DMS79 treated with DMSO at 0.1 percent for 48 hours (cell line): ENCODE results near the gene RPUSD3.

Experiments used
- DNase-seq: peaks from one replicate; lab custom pipeline; 2025; lab: John Stamatoyannopoulos, UW

The RPUSD3 gene

DNA sequence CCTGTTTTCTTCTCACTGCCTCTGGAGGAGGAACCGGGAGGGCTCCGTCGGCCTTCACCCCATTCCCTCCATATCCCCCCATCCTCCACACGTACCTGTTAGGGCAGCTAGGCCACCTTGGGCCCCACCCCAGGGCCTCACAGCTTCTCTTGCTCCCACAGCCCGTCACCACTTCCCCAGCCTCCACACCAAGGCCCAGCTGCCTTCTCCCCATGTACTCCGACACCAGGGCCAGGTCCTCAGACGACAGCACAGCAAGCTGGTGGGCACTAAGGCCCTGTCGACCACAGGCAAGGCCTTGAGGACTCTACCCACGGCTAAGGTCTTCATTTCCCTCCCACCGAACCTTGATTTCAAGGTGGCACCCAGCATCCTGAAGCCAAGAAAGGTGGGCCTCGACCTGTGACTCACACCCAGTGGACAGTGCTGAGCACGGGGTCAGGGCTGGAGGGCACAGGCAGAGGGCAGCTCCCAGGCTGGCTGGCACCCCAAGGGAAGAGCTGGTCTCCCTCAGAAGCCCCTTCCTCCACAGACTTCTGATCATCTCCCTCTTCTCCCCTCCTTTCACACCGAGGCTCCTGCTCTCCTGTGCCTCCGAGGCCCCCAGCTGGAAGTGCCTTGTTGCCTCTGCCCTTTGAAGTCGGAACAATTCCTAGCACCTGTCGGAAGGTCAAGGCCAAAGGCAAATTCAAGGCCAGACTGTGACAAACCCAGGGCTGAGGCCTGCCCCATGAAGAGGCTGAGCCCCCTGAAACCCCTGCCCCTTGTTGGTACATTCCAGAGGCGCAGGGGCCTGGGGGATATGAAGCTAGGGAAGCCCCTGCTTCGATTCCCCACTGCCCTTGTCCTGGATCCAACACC lies 9.1 kb downstream of the RPUSD3 start:
- DNase-seq = no peak

DNA sequence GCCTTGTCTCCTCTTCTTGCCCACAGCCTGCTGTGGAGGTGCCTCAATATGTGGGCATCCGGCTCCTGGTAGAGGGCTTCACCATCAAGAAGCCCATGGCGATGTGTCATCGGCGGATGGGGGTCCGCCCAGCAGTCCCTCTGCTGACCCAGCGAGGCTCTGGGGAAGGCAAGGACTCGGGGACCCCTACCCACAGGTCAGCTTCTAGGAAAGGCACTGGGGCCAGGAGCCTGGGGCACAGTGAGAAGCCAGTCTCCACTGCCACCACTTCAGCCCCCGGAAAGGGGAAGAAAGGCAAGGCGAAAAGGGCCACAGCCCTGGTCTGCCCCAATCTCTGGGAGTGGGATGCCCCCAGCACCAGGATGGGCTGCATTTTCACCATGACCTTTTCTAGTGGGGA lies 10.7 kb downstream of the RPUSD3 start:
- DNase-seq = no peak

DNA sequence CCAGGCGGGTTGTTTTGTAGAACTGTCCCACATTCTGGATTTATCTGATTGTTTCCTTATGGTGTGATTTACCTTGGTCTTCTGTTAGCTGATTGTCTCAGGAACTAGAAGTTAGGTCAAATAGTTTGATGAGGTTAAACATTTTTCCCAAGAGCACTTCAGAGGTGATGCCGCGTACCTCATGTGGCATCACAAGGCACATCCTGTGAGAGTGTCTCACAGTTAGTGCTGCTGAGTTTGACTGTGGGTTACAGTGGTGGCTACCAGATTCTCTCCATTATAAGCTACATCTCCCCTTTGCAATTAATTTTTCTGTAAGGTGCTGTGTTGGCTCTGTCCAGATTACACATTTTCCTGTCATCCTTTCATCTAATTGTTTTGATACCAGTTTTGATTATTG lies 12.6 kb downstream of the RPUSD3 start:
- no peak for DNase-seq

DNA sequence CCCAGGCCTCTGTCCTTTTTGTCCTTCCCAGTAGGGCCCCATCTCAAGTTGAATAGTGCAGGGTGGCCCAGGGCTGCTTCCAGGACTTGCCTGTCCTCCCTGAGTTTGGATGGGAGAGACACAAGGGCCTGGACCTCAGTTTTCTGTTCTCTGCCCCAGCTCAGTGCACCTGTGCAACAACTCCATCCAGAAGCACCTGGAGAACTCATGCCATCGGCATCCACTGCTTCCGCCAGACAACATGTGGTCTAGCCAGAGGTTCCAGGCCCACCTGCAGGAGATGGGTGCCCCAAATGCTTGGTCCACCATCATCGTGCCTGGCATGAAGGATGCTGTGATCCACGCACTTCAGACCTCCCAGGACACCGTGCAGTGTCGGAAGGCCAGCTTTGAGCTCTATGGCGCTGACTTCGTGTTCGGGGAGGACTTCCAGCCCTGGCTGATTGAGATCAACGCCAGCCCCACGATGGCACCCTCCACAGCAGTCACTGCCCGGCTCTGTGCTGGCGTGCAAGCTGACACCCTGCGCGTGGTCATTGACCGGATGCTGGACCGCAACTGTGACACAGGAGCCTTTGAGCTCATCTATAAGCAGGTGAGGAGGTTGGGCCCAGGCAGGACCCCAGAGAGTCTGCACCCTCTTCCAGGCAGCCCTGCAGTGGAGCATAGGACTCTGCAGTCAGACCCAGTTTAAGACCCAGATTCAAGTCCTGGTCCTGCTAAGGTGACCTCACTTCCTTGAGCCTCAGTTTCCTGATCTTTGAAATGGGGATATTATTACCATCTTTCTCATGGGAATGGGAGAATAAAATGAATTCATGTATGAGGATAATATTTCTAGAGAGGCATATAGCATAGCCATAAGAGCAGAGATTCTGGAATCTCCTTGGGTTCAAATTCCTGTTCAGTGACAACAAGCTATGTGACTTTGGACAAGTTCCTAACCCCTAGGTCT lies 14.7 kb downstream of the RPUSD3 start:
- no peak for DNase-seq

DNA sequence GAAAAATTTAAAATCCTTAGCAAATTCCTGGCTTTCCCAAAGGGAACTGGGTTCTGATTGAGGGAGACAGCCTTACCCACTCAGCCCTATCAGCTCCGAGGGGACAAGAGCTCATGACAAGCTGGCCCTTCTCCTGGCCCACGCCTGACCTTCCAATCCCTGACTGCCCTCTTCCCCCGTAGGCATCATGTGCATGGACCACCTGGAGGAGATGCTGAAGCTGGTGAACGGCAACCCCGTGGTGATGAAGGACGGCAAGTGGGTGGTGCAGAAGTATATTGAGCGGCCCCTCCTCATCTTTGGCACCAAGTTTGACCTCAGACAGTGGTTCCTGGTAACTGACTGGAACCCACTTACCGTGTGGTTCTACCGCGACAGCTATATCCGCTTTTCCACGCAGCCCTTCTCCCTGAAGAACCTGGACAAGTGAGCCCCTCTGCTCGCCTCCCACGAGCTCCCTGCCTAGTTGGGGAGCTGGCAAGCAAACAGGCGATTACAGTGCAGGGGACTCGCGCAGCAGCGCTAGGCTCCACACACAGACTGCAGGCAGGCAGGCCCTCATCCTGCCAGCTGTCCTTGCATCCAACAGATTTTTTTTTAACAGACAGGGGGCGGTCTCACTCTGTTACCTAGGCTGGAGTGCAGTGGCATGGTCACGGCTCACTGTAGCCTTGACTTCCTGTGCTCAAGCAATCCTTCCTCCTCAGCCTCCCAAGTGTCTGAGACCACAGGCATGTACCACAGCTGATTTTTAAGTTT lies 16.8 kb downstream of the RPUSD3 start:
- no peak for DNase-seq

DNA sequence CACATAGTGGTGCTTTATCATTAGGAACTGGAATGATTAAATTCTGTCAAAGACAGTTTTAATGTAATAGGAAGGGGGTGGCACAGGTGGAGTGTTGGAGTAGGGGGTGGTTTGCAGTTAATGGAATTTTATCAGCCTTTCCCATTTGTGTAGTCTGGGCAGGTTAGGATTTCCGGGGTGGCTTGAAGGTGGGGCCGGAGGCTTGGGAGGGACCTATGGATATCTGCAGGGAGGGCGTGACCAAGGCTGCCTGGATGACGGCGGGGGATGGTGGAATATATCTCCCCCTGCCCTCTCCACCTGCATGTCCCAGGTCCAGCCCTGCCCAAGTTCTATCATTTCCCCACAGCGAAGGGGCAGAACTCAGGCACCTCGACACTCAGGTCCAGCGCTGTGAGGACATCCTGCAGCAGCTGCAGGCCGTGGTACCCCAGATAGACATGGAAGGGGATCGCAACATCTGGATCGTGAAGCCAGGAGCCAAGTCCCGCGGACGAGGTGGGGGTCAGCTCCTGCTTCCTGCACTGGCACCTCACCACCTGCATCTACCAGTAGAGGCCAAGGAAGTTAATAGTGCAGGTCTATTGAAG lies 18.3 kb downstream of the RPUSD3 start:
- DNase-seq = no peak

DNA sequence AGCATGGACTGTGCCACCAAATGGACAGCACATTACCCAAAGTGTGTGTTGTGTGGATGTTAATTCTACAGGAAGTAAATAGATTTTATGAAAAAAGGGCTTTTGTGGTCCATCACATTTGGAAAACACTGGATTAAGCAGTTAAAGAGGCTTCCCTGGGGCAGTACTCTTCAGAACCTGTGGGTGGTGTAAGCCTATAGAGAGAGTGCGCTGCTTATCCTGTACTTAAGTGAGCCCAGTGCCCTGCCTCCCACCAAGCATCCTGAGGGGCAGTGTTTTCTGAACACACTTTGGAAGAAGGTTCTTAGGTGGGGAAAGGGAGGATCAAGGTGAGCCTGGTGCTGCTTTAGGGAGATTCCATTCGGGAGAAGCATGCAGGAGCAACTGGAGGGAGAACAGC lies 22.9 kb downstream of the RPUSD3 start:
- DNase-seq = no peak

DNA sequence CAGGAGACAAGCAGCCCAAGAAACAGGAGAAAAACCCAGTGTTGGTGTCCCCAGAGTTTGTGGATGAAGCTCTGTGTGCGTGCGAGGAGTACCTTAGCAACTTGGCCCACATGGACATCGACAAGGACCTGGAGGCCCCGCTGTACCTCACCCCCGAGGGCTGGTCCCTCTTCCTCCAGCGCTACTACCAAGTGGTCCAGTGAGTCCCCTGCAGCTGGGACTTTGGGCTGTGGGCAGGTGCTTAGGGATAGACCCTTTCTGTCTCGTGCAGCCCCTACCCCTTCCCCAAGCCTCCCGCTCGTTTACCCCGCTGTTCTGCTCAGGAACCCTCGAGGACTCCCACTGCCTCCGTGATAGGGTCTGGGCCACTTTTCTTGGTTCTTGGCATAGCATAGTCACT lies 23.3 kb downstream of the RPUSD3 start:
- no peak for DNase-seq

DNA sequence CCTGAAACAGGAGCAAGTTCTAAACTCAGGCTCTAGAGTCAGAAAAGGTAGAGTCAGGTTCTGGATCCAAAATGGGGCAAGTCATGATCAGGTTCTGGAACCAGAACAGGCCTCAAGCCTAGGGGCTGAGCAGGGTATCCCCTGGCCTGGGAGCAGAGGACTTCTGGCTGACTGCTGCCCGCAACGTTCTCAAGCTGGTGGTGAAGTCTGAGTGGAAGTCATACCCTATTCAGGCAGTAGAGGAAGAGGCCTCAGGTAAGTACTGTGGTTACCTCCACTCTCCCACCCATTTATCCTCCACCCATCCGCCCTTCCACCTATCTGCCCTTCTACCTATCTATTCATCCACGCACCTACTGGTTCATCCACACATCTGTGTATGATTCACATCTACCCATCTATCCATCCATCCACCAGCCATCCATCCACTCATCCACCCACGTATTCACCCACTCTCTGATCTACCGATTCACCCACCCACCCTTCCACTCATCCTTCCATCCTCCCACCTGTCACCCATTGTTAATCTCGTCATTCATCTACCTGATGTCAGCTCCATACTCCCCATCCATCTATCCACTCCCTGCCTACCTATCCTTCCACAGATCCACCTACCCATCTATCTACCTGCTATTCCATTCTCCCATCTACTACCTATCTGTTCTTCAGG lies 25.0 kb downstream of the RPUSD3 start:
- no peak for DNase-seq

DNA sequence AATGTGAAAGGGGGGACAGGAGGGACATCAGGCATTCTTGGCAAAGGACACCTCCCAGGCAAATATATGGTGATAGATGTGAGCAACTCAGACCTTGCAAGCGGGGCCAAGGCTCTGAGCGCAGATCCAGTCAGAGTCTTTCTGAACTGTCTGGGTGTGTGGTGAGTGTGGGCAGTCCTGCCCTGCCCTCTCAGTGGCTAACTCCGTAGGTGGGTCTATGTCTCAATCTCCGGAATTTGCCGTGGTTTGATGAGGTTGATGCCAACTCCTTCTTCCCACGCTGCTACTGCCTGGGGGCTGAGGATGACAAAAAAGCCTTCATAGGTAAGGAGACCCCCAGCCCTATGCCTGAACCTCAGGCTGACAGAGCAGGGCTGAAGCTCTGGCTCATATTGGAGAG lies 26.4 kb downstream of the RPUSD3 start:
- DNase-seq = no peak

DNA sequence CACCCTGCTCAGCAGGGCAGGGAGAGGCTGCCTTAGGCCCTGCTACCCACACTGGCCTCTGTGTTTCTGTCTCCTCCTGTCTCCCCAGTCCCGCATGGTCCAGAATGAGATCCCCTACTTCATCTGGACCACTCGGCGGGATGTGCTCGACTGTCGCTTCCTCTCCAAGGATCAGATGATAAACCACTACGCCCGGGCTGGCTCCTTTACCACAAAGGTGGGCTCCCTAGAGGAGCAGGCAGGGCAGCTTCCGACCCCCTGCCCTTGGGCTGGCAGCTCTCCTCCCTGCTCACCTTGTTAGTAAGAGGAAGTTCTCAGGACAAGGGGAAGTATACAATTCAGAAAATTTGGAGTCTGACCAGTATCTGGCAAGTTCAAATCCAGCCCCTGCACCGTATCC lies 27.8 kb downstream of the RPUSD3 start:
- DNase-seq = no peak

DNA sequence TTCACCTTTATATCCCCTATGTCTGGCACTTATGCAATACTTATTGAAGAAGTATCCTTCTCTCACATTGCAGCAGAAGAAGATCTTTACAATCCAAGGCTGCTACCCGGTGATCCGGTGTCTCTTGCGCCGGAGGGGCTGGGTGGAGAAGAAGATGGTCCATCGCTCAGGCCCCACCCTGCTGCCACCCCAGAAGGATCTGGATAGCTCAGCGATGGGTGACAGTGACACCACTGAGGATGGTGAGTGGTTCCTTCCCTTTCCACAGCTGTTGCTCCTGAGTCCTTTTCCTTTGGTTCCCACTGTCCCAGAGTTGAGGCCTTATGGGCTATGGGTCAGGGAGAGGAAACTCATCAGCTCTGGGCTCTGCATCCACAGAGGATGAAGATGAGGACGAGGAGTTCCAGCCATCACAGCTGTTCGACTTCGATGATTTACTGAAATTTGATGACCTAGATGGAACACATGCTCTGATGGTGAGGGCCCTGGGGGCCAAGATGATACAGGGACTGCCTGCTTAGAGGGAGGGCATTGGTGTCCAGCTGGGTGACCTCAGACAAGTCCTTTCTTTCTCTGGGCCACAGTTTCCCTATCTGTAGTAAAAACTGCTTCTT lies 30.8 kb downstream of the RPUSD3 start:
- no peak for DNase-seq

DNA sequence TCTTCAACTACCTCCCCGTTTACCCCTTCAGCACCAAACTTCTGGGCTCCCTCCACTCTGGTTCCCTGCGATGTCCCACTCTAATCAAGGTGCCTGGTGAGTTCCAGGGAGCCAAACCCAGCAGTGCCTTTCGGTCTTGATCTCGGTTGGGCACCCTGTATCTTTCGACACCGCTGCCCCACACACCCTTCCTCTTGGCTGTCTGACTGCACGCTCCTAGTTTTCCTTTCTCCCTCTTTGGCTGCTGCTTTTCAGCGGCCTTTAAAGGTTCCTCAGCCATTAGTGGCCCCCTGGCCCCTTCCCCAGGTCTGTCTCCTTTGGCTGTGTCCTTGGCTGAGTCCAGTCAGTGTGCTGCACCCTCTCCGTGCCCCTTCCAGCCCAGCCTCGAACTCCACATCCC lies 33.0 kb downstream of the RPUSD3 start:
- no peak for DNase-seq

DNA sequence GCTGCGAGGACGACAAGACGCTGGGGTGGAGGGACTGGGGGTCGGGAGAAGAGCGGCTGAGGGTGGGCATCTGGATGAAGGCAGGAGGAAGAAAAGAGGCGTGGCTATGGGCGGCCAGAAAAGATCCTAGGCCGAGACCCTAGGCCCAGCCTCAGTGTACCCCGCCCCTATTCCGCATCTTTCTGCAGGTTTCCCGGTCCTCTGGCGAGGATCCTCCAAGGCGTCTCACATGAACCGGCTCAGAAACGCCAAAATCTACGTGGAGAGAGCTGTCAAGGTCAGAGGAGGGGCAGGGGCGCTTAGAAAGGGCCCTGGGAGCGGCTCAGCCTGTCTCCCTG lies 33.4 kb downstream of the RPUSD3 start:
- no peak for DNase-seq

DNA sequence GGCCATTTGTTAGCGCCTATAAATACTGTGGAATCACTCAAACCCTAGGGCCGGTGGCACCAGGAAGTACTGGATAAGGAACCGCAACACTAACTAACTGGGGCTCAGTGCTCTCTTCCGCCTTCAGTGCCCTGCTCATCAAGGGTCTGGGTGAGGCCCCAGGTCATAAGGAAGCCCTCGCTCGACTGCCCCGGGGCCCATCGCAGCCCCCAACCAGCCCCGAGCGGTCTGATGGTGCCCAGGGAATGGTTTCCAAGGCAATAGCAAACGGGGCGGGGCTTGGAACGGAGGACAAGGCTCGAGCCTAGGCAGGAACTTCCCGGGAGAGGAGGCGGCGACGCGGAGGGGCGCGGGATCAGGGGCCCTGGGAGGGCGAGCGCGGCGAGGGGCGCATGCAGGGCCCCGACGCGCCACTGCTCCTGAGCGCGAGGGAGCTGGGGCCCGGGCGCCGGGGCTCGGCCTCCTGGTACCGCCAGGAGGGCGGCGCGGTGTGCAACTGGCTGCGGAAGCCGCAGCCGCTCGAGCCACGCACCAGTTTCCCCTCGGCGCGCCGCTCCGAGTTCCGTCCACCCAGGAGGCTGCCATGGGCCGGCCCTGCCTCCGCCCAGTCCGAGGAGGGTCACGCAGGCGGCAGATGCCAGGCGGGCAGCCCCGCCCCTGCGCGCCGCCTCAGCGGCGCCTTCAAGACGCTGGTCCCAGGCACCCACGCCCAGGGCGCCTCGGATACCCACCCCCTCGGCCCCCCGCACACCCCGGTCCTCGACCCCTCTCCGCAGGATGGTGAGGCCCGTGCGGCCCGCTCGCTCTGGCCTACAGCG lies 34.0 kb downstream of the RPUSD3 start, which contains the start of gene TTLL3:
TSS of gene TTLL3 (plus strand) at position 648 of the 818 bp plus-strand sequence. CDS start 400 bp downstream, outside the sequence.
- DNase-seq = peak; percentile 45

DNA sequence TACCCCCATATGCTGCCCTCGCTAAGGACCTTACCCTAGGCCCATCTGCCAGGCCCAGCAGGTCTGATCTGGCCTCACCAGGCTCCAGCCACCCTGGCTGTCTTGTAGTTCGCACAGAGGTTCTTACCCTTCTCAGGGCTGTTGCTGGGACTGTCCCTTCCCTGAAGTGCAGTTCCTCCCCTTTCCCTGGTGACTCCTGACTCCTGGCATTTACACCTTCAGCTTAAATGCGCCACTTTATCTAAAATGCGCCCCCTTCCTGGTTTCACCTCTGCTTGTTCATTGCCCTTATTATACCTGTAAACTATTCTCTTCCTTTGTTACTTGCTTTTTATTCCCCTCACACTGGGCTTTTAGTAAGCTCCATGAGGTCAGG lies 34.6 kb downstream of the RPUSD3 start:
- no peak for DNase-seq

DNA sequence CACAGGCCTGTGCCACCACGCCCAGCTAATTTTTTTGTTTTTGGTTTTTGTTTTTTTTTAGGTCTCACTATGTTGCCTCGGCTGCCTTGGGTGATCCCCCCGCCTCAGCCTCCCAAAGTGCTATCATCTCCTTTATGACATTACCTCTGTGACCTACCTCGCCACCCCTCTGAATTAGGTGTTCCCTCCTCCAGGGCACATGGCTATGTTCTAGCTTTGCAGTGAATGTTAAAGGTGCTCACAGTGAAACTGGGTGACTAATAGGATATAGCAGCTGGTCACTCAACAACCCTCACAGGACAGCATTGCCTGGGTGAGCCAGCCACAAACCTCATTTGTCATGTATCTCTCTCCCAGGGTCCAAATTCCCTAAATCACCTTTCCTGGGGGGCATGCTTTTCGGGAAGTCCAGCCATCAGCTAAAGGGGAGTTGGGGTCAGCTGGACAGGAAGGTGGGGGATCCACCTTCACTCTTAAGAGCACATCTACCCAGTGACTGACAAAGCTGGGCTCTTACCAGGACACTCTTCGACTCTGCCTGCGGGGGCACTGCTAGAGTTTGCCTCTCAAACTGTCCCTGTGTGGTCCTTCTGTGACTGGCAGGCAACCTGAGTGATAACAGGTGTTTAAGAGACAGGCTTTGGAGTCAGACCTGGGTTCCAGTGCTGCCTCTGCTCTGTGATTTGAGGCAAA lies 35.3 kb downstream of the RPUSD3 start:
- no peak for DNase-seq

DNA sequence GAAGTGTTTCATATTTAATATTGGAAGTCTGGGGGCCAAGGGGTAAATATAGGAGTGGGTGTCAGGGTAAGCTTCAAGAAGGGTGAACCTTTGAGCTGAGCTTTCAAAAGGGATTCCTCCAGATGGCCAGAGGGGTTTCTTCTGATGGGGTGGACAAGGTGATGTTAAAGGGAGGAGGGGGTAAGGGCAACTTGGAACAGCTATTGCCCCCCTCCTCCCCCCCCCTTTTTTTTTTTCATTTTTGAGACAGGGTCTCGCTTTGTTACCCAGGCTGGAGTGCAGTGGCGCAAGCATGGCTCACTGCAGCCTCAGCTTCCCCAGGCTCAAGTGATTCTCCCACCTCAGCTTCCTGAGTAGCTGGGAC lies 35.8 kb downstream of the RPUSD3 start:
- no peak for DNase-seq
